GM19193 (cell line): ENCODE data around the gene ARHGAP27.
A peak's percentile ranks its signal among the peaks of the same experiment; 100 is the strongest.

Experiments used
- POLR2A ChIP-seq: IDR thresholded peaks from 4 replicates; pipeline ENCODE4 v1.6.1; 2011; ENCODE audit not compliant: insufficient read depth, insufficient read length; ENCODE audit errors: extremely low read depth

Gene ARHGAP27

GRCh38 chr17:45411348-45412105, 21.1 kb downstream of the ARHGAP27 start:
- no peak for TF ChIP-seq POLR2A

- peak; percentile 61 for TF ChIP-seq POLR2A
These were observed 22.3 kb downstream of the ARHGAP27 start for GRCh38 chr17:45410144-45411091.

GRCh38 chr17:45409659-45410076, 23.0 kb downstream of the ARHGAP27 start:
- TF ChIP-seq POLR2A = no peak

GRCh38 chr17:45408611-45409421, 23.9 kb downstream of the ARHGAP27 start:
- no peak for TF ChIP-seq POLR2A

GRCh38 chr17:45406107-45406506, 26.6 kb downstream of the ARHGAP27 start:
- TF ChIP-seq POLR2A = no peak

GRCh38 chr17:45405250-45406086, 27.2 kb downstream of the ARHGAP27 start:
- TF ChIP-seq POLR2A = no peak

- no peak for TF ChIP-seq POLR2A
These were observed 27.8 kb downstream of the ARHGAP27 start for GRCh38 chr17:45404870-45405249.

- no peak for TF ChIP-seq POLR2A
These were observed 28.7 kb downstream of the ARHGAP27 start for GRCh38 chr17:45403906-45404490.

- TF ChIP-seq POLR2A = no peak
These were observed 29.8 kb downstream of the ARHGAP27 start for GRCh38 chr17:45402916-45403315.

GRCh38 chr17:45398800-45399199, 33.9 kb downstream of the ARHGAP27 start:
- TF ChIP-seq POLR2A = no peak

- TF ChIP-seq POLR2A = no peak
These were observed 34.9 kb downstream of the ARHGAP27 start for GRCh38 chr17:45397796-45398195.

- TF ChIP-seq POLR2A = no peak
These were observed 36.0 kb downstream of the ARHGAP27 start for GRCh38 chr17:45396496-45397205.
